Neuronal stem cell (in vitro differentiated cells): ENCODE measurements around the gene ZNF311.
A peak's percentile ranks its signal among the peaks of the same experiment; 100 is the strongest.
"Not testable (repeated sequence)": the region's sequence is repeated elsewhere in the genome, so short reads cannot be mapped to it uniquely, and the experiment has no call there.

Experiments
- DNase-seq: peaks from one replicate; pipeline ENCODE4 v3.0.0-alpha.2; 2013; ENCODE audit warnings: low spot score
- H2AFZ ChIP-seq: one replicate; pipeline ENCODE4 v1.6.1; 2013; ENCODE audit warnings: mild to moderate bottlenecking, low read length, inconsistent platforms
- H2AK5ac ChIP-seq: 2 replicates; pipeline ENCODE4 v1.6.1; 2013; ENCODE audit warnings: low read depth, mild to moderate bottlenecking, inconsistent platforms, low read length, moderate library complexity, mixed read lengths
- H2BK120ac ChIP-seq: 2 replicates; pipeline ENCODE4 v1.6.1; 2013; ENCODE audit warnings: low read depth, mild to moderate bottlenecking, inconsistent platforms, low read length, moderate library complexity, mixed read lengths
- H2BK12ac ChIP-seq: one replicate; pipeline ENCODE4 v1.6.1; 2013; ENCODE audit warnings: low read length, inconsistent platforms
- H2BK15ac ChIP-seq: 2 replicates; pipeline ENCODE4 v1.6.1; 2013; ENCODE audit warnings: mild to moderate bottlenecking, low read length, inconsistent platforms, mixed read lengths
- H2BK5ac ChIP-seq: one replicate; pipeline ENCODE4 v1.6.1; 2013; ENCODE audit warnings: inconsistent platforms, mild to moderate bottlenecking, low read length, moderate library complexity
- H3K14ac ChIP-seq: one replicate; pipeline ENCODE4 v1.6.1; 2013; ENCODE audit warnings: low read length, inconsistent platforms
- H3K18ac ChIP-seq: 2 replicates; pipeline ENCODE4 v1.6.1; 2013; ENCODE audit warnings: low read length, inconsistent platforms
- H3K23ac ChIP-seq: 2 replicates; pipeline ENCODE4 v1.6.1; 2013; ENCODE audit warnings: low read depth, mild to moderate bottlenecking, mixed read lengths, low read length, inconsistent platforms; ENCODE audit not compliant: poor library complexity
- H3K27ac ChIP-seq: replicated peaks from 3 replicates; pipeline ENCODE4 v1.5.1; 2013; ENCODE audit warnings: low read length, inconsistent platforms
- H3K27me3 ChIP-seq, 3 experiments: 2 replicates each; pipeline ENCODE4 v1.6.1; 2013; ENCODE audit warnings: low read length in 3 of 3, mild to moderate bottlenecking in 2 of 3, inconsistent platforms in 1 of 3, low read depth in 1 of 3, mixed read lengths in 1 of 3, moderate library complexity in 1 of 3; ENCODE audit not compliant: control insufficient read depth in 3 of 3, insufficient read depth in 3 of 3
- H3K36me3 ChIP-seq, 2 donors: replicated peaks in 1 of 2; 2 replicates each; pipeline ENCODE4 v1.6.1; 2013; ENCODE audit warnings: low read length in 2 of 2; ENCODE audit not compliant: control insufficient read depth in 2 of 2, insufficient read depth in 2 of 2
- H3K4ac ChIP-seq: 2 replicates; pipeline ENCODE4 v1.6.1; 2013; ENCODE audit warnings: inconsistent platforms, mild to moderate bottlenecking, low read length, moderate library complexity
- H3K4me1 ChIP-seq, 2 donors: 1 replicate in 1 of 2; 2 replicates in 1 of 2; pipeline ENCODE4 v1.6.1; 2013; ENCODE audit warnings: low read length in 2 of 2, low read depth in 1 of 2; ENCODE audit not compliant: control insufficient read depth in 2 of 2, insufficient read depth in 1 of 2
- H3K4me2 ChIP-seq: one replicate; pipeline ENCODE4 v1.6.1; 2013; ENCODE audit warnings: mild to moderate bottlenecking, low read length, inconsistent platforms; ENCODE audit not compliant: insufficient read depth, poor library complexity, severe bottlenecking
- H3K4me3 ChIP-seq, 2 donors: 2 replicates each; pipeline ENCODE4 v1.5.1; 2013; ENCODE audit warnings: low read length in 2 of 2, mild to moderate bottlenecking in 2 of 2, inconsistent platforms in 1 of 2, moderate library complexity in 1 of 2
- H3K79me1 ChIP-seq: one replicate; pipeline ENCODE4 v1.6.1; 2013; ENCODE audit warnings: low read depth, mild to moderate bottlenecking, inconsistent platforms, low read length, moderate library complexity
- H3K9ac ChIP-seq: one replicate; pipeline ENCODE4 v1.6.1; 2013; ENCODE audit warnings: mild to moderate bottlenecking, low read depth, low read length, inconsistent platforms; ENCODE audit not compliant: poor library complexity
- H3K9me3 ChIP-seq, 2 donors: replicated peaks in 1 of 2; 2 replicates each; pipeline versions ENCODE3 to v1.6.1; 2013; ENCODE audit warnings: low read length in 2 of 2, mild to moderate bottlenecking in 2 of 2, inconsistent platforms in 1 of 2, low read depth in 1 of 2, mixed read lengths in 1 of 2, moderate library complexity in 1 of 2; ENCODE audit not compliant: control insufficient read depth in 2 of 2, insufficient read depth in 1 of 2
- H4K8ac ChIP-seq: one replicate; pipeline ENCODE4 v1.6.1; 2013; ENCODE audit warnings: low read depth, mild to moderate bottlenecking, inconsistent platforms, low read length, moderate library complexity
- H4K91ac ChIP-seq: one replicate; pipeline ENCODE4 v1.6.1; 2013; ENCODE audit warnings: low read length, low read depth, mild to moderate bottlenecking, inconsistent platforms; ENCODE audit not compliant: poor library complexity
- WGBS, 2 donors: extraction: QIAGEN DNeasy Blood & Tissue Kit; methylation state at CpG; one replicate each; pipeline ENCODE4 v1.1.7; 2013; ENCODE audit warnings: missing lambda C conversion rate in 2 of 2, mixed read lengths in 1 of 2; ENCODE audit not compliant: insufficient read length in 2 of 2, insufficient replicate concordance in 1 of 2; ENCODE audit errors: extremely low coverage in 2 of 2; 5-methylcytosine and 5-hydroxymethylcytosine counted together

Gene ZNF311

GRCh38 chr6:28977341-28978132 lies 27.6 kb downstream of the ZNF311 start:
- Histone ChIP-seq H4K8ac (no peak overlapping the region), H3K4me1 (peaks cover 0 to 5% of the 10 kb centered on the region in 2 donors), H2AK5ac (peak overlapping the region; percentile 44), H3K9ac (no peak overlapping the region), H2BK15ac (no peak overlapping the region), H3K18ac (no peak overlapping the region), H2BK120ac (no peak overlapping the region), H4K91ac (no peak overlapping the region), H3K79me1 (no peaks in the 10 kb centered on the region), H3K4ac (no peak overlapping the region), H2BK12ac (no peak overlapping the region), H3K9me3 (no peaks in the 10 kb centered on the region), H3K27ac (no peak overlapping the region), H3K27me3 (peaks cover 0 to 41% (median 0%) of the 10 kb centered on the region in 3 experiments), H3K14ac (no peak overlapping the region), H3K36me3 (no peaks in the 10 kb centered on the region), H2BK5ac (no peak overlapping the region), H3K4me2 (no peak overlapping the region), H3K4me3 (peak overlapping the region in 1 of 2 donors; percentile 69), H3K23ac (no peak overlapping the region), H2AFZ (peak overlapping the region; percentile 31)
- no CpG with 5 or more reads among the region's 51 CpGs for WGBS, 2 donors
- no peak for DNase-seq

- Histone ChIP-seq H3K4me2 (no peak overlapping the region), H2BK12ac (no peak overlapping the region), H4K91ac (no peak overlapping the region), H3K4me3 (no peak overlapping the region), H3K9ac (no peak overlapping the region), H3K14ac (no peak overlapping the region), H2AK5ac (no peak overlapping the region), H3K18ac (no peak overlapping the region), H3K9me3 (no peaks in the 10 kb centered on the region), H2BK15ac (no peak overlapping the region), H2BK120ac (no peak overlapping the region), H3K4ac (no peak overlapping the region), H3K4me1 (peaks cover 0 to 5% of the 10 kb centered on the region in 2 donors), H3K79me1 (no peaks in the 10 kb centered on the region), H4K8ac (no peak overlapping the region), H3K23ac (no peak overlapping the region), H2AFZ (no peak overlapping the region), H2BK5ac (no peak overlapping the region), H3K27ac (no peak overlapping the region), H3K36me3 (no peaks in the 10 kb centered on the region), H3K27me3 (peaks cover 0 to 41% (median 0%) of the 10 kb centered on the region in 3 experiments)
- DNase-seq: no peak
- WGBS, 2 donors: no CpG with 5 or more reads among the region's 3 CpGs
Measured at GRCh38 chr6:28976677-28977076, 28.4 kb downstream of the ZNF311 start.

- Histone ChIP-seq H3K4ac (no peak overlapping the region), H2AFZ (no peak overlapping the region), H3K79me1 (no peaks in the 10 kb centered on the region), H3K4me1 (no peaks in the 10 kb centered on the region), H4K8ac (no peak overlapping the region), H3K9me3 (no peaks in the 10 kb centered on the region), H3K14ac (no peak overlapping the region), H2BK12ac (no peak overlapping the region), H4K91ac (no peak overlapping the region), H3K9ac (no peak overlapping the region), H3K4me3 (no peak overlapping the region), H3K23ac (no peak overlapping the region), H3K27ac (no peak overlapping the region), H2AK5ac (no peak overlapping the region), H3K36me3 (no peaks in the 10 kb centered on the region), H3K27me3 (peaks cover 0 to 32% (median 0%) of the 10 kb centered on the region in 3 experiments), H2BK120ac (no peak overlapping the region), H2BK5ac (no peak overlapping the region), H3K18ac (no peak overlapping the region), H3K4me2 (no peak overlapping the region), H2BK15ac (no peak overlapping the region)
- no peak for DNase-seq
- no CpG with 5 or more reads among the region's 1 CpG for WGBS, 2 donors
Measured at GRCh38 chr6:28974505-28974904, 30.6 kb downstream of the ZNF311 start.

GRCh38 chr6:28970056-28970455 lies 35.1 kb downstream of the ZNF311 start:
- not testable (repeated sequence) for H3K4me2 ChIP-seq, H2BK15ac ChIP-seq, H3K9ac ChIP-seq, H3K27me3 ChIP-seq, H3K23ac ChIP-seq, H3K4ac ChIP-seq, H4K8ac ChIP-seq, H2BK12ac ChIP-seq, H3K4me3 ChIP-seq, H3K18ac ChIP-seq, H3K9me3 ChIP-seq, H2AK5ac ChIP-seq, H2BK5ac ChIP-seq, H3K27ac ChIP-seq, DNase-seq, H2AFZ ChIP-seq, H3K36me3 ChIP-seq, H3K4me1 ChIP-seq, H2BK120ac ChIP-seq, H3K79me1 ChIP-seq, H4K91ac ChIP-seq, H3K14ac ChIP-seq
- no CpG with 5 or more reads among the region's 21 CpGs for WGBS, 2 donors
